ENCODE data around the gene EPG5.
"Not testable (repeated sequence)": the region's sequence is repeated elsewhere in the genome, so short reads cannot be mapped to it uniquely, and the experiment has no call there.

Gene EPG5

DNA sequence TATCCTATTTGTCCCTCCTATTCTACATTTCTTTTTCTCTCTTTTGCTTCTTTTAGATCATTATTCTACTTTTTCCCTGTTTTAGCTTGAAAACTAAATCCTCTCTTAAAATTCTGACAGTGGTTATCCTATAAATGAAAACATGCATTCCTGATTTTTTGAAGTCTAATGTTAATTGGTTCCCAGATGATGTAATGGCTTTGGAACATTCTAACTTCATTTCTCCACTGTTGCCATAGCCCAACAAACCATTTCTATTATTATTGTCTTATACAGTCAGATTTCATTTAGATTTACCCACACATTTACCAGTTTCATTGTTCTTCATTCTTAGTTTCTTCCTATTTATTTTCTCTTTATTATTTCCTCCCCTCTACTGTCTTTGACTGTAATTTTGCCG is 105.2 kb downstream of the EPG5 start:
- DNase-seq: no peak

DNA sequence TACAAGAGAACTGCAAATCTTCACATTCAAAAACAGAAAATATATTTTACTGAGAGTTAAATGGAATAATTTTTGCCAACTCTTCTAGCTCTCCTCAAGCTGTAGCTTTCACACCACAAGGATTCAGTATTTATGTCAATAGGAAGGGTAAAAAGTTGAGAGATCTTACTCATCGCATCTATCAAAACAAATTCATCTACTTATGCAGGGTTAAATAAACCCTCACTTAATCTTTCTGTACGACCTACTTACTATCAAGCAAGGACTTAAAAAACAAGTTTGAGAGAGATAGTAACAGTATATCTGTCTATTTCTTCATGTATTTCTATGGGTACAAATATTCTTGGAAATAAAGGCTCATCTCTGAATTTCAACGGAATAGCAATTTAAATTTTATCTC is 106.2 kb downstream of the EPG5 start:
- DNase-seq: no peak

DNA sequence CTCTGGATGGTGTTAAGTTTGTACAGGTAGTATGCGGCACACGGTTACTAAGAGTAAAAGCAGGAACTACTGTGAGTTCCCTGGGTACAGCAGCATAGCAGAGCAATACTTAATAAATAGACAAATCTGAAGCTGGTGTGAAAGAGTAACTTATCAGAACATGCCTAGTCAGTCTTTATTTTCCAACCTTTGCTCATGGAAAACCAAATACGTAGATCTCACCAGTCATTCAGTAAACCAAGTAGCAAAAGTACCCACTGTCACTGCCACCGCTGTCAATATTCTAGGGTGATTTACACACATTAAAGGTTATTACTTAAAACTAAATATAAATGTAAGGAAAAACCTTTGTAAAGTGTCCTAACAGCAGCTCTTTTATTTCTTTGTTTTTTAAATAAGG is 106.6 kb downstream of the EPG5 start:
- no peak for DNase-seq

DNA sequence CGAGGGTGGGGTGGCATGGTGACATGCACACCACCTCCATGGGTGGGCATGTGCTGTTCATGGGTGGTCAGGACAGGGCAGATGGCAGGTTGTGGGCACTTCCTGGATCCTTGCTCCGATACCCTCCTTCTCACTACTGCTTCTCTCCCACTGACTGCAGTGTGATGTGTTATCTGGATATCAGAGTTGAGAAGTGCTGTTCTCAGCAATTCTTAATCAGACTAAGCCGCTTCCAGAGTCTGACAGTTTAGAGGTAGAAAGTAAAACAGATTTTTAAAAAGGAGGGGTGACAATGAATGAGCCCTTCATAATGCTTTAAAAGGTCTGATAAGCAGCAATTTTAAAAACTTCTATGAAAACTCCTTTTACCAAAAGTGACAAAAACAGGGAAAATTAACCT is 107.8 kb downstream of the EPG5 start:
- no peak for DNase-seq

DNA sequence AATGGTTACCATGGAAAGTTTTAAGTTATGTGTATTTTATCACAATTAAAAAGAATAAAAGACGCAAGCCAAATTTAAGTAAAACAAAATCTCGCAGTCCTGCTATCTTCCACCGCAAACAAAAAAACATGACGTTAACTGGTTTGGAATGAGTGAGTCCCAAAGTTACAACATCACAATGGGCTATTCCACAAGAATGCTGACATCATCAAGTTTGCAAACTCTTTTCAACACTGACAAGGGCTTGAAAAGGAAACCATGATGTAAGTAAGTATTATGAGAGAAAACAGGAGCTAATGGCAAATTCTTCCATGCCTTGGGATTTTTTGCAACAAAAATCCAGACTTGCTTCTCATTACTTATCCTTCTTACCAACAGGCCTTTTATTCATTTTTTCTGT is 110.6 kb downstream of the EPG5 start:
- DNase-seq: no peak

DNA sequence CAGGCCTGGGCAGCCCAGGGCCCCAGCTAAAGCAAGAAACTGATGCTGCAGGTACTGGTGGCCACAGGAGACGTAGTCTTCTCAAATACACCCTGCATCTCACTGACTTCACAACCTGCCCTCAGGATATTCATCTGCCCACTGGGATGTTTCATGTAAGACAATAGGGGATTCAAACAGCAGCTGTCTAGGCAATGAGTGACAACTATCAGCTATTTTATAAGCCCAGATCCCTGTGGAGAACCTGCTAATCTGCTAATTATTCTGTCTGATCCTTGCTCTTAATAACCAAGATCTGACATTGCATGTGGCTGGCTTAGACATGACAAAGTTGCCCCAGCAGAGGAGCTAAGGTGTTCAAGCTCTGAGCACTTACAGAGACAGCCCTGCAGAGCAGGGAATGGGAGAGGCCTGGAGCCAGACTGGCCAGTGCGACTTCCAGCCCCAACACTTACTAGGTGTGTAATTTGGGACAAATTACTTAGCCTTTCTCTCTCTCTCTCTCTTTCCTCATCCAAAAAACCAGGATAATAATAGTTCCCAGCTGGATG is 113.0 kb downstream of the EPG5 start:
- no peak for DNase-seq

DNA sequence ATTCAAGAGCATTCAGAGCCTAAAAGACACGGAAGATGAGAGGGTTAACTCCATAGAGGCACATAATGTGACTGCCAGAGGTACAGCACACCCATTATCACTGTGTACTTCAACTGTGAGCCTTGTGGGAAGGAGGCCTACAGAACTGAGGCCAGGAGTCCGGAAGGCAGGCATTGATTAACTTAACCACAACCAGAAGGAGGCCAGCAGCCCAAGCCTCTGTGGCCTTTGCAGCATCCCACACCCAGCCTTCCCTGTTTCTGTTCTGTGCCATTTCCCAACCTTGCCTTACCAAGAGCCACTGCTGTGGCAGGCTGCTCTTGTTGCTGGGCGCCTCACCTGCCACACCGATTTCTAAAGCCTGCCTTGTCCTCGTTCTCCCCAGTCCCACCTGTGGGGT is 114.5 kb downstream of the EPG5 start:
- DNase-seq: no peak

DNA sequence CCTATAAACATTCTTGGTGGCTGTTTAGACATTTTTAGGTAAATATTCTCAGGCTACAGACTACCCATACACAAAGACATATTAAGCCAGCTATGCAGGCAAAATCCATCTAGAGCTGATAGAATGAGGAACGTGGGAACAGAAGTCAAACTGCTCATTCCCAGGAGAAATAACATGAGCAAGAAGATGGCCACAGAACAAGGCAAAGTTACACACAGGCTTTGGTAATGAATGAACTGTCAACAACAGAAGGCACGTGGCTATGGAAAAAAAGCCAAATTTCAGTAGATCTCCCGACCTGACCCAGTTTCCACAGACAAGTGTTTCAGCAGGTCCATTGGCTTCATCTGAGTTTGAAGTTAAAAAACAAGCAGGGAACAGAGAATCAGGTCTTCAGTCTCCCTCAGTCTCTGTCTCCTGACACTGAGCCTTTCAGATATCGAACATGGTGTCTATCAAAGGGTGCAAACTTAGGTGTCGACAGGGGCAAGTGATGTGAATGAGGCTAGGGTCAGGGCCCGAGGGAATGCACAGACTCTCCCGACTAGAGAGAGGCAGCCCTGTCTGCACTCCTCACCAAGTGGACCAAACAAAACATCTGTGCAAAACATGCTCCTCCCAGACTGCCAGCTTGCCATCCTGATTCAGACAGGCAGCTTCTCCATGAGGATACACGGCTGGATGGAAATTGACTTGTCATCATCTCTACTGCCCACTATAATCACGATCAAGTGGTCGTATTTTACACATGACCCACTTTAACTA is 115.8 kb downstream of the EPG5 start:
- DNase-seq: no peak

DNA sequence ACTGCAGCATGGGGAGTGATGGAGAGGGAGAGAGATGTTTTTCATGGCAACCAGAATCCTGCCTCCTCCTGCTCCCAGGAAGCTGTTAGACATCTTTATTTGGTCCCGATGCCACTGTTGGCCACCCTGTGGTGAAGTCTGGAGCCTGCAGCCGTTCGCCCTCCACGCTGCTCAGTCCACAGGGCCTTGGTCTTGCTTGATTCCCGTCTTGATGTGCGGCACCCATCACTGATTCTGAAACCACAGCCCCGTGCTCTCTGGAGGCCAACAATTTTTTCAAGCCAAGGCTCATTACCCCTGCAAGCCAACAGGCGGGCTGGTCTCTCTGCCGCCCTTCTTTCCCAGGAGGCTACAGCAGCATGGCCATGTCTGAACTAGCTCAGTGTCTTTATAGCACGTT is 117.1 kb downstream of the EPG5 start:
- no peak for DNase-seq

DNA sequence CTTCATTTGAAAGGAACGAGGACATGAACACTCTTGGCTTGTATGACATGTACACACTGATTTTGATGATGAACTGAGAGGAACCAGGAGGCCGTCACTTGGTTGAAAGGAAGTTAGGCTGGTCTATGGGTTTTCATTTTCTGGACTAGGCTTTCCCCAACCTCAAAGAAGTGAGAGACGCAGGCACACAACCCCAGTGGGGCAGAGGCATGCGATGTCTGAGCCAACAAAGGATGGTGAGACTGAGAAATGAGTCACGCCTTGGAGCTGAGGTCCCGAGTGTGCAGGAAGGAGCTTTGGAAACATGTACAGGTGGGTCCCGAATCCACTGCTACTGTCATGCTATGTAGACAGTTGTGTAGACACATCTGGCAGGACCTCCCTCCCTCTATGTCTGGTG is 117.6 kb downstream of the EPG5 start:
- DNase-seq: no peak

DNA sequence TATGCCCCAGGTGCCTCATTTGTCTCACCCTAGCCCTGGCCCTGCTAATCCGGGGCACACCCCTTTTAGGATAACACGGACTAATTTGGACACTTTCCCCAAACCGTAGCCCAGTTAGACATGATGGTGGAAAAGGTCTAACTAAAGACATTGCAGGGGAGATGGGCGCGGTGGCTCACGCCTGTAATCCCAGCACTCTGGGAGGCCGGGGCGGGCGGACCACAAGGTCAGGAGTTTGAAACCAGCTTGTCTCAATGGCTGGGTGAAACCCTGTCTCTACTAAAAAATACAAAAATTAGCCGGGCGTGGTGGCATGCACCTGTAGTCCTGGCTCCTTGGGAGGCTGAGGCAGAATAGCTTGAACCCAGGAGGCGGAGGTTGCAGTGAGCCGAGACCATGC is 118.5 kb downstream of the EPG5 start:
- DNase-seq: not testable (repeated sequence)

DNA sequence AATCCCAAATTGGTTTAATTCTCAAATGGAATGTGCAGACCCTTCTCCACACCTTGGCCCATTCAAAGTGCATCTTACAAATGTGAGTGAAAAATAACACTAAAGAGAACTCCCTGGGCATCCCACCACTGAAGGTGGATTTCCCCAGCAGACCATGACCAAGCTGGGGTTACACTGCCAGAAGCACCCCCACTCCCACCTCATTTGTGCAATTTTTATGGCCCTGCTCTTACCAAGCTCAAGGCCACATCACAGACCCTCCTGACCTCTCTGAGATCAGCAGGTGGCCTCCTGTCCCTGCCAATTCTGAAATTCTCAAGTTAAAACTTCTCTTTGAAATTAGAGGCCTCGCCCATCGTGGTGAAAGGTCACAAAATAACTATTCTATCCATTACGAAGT is 120.0 kb downstream of the EPG5 start:
- DNase-seq: no peak

DNA sequence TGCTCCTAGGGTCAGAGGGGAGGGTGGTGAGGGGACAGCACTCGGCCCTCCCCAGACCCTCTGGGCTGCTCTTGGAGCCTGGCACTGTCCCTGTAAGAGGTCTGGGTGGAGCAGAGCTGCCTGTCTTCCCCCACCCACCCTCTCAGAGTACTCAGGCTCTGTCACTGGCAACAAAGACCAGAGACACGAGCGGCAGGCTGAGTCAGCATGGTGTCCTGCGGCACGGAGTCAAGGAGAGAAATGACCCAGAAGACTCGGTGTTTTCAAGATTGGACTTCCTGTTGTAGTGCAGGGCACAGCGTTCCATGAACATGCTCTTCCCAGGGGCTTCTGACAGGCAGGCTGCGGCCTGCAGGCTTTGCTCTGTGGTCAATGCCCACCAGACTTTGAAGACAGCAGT is 121.7 kb downstream of the EPG5 start:
- DNase-seq: no peak

DNA sequence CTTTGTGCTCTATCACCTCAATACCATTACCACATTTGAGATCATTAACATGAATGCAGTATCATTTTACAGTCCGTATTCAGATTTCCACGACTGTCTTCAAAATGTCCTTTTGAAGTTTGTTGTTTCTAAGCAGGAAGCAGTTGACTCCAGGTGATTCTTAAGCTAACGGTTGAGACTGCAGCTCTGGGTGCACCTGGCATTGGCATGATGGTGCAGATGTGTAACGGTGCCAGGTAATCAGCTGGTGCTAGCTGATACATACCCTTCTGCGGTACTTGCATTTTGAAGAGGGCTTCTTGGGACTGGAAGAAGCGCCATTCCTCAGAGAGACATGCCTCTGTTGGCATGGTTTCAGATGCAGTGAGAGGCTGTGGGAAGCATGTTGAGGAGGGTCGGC is 122.2 kb downstream of the EPG5 start:
- no peak for DNase-seq

DNA sequence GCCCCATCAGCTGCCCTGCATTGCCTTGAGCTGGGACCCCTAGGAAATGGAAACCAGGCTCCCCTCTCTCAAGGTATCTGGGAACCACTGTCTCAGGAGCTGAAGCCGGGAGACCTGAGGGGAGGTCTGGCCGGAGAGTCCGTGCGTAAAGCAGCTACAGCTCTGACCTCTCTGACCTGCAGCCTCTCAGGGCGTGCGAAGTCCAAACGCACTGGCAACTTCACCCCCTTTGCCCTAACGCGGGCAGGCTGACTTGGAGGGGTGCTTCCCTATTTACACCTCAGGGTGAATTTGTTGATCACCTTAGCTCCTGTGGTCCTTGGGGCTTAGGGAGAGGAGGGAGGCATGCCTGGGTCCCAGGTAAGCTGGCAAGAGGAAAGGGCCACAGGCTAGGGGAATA is 124.1 kb downstream of the EPG5 start:
- no peak for DNase-seq

DNA sequence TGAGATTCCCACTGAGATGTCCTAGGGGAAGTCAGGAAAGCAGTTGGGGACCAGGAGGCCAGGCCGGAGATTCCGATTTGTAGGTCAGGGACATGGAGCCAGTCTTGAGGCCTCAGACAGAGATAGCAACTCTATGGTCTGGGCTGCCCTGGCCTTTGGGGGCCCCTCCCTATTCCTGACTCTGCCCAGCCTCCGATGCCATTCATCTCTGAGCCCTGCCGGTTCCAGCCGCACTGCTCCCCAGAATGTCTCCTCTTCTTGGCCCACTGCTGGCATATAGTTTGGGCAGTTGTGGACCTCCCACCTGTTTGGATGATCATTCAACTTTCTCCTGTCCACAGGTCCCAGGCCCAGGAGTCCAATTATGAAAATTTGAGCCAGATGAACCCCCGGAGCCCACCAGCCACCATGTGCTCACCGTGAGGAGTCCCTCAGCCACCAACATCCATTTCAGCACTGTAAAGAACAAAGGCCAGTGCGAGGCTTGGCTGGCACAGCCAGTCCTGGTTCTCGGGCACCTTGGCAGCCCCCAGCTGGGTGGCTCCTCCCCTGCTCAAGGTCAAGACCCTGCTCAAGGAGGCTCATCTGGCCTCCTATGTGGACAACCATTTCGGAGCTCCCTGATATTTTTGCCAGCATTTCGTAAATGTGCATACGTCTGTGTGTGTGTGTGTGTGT is 125.2 kb downstream of the EPG5 start:
- no peak for DNase-seq

DNA sequence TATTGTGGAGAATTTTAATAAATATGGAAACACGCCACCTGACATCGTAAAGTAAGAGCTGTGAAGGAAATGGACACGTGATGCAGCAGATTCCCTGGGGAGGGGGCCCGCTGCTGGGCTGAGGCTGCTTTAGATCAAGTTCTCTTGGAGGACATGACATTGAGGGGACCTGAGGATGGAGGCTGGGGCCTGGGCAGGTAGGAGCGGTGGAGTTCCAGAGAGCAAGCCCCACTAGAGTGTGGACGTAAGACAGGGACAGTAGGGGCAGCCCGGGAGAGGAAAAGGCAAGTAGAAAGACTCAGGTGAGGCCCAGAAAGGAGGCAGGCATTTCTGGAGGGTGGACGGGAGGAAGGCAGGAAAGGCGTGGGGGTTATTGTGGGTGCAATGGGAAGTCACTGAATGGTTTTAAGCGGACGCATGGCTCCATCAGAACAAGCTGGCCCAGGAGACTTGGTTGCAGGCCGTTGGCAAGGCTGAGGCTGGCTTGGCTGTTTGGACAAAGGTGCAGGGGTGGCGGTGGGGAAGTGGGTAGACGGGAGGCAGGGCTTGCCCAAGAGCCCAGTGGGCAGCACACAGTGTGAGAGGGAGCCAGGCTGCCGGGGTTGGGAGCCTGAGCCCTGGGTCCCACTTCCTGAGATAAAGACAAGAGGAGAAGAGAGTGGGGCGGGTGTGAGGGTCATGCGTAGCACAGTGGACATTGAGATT is 125.9 kb downstream of the EPG5 start:
- DNase-seq: no peak

DNA sequence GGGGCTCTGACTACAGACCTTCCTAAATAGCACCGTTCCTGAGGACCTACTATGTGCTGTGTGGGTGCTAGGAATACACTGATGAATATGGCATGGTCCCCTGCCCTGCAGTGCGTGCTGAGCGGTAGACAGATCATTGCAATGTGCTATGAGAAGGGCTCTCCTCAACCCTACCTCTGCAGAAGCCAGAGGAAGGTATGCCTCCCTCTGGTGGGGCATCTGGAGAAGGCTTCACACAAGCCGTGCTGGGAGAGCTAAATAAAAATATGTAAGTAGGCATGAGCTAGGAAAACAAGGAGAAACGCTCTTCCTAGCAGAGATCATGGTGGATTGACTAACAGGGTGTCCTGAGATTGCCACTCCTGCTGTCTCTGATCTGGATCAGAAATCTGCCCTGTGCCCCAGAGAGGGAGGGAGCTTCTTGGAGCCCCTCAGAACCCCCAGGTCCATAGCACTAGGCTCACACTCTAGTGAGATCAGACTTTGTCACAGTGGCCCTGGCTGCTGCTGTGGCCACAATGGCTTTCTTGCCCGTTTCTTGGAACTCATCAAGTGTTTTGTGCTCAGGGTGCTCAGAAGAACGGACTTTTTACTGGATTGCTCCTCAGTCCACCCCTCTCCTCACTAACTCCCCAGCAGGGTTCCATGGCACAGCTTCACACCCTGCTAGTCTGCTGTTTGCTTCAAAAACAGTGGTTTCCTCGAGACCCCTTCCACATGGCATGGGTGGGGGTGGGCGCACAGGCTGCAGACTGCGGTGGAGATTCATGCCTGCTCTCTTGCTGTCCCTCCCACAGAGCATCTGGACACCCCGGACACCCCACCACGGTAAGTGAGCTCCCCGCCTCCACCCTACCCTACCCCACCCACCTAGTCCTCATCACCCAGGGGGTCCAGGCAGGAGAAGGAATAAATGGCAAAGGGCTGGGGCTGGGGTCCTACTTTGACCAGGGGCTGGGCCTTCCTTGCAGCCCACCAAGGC is 127.4 kb downstream of the EPG5 start:
- peak; percentile 20 for DNase-seq

DNA sequence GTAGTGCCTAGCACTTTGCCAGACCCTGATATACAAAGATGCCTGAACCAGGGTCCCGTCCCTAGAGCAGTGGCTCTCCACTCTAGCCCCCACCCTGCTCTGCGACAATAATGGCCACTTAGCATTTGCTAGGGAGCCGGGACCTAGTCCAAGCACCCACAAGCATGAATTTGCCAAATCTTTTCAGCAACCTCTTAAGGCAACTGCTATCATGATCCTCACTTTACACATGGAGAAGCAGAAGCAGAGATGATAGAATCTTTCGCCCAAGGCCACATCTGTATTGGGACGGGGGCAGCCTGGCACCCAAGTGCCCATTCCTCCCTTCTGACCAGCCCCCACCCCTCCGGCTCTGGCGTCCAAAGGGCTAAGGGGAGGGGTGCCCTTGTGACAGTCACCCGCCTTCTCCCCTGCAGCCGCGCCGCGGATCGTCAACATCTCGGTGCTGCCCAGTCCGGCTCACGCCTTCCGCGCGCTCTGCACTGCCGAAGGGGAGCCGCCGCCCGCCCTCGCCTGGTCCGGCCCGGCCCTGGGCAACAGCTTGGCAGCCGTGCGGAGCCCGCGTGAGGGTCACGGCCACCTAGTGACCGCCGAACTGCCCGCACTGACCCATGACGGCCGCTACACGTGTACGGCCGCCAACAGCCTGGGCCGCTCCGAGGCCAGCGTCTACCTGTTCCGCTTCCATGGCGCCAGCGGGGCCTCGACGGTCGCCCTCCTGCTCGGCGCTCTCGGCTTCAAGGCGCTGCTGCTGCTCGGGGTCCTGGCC is 128.6 kb downstream of the EPG5 start:
- no peak for DNase-seq

DNA sequence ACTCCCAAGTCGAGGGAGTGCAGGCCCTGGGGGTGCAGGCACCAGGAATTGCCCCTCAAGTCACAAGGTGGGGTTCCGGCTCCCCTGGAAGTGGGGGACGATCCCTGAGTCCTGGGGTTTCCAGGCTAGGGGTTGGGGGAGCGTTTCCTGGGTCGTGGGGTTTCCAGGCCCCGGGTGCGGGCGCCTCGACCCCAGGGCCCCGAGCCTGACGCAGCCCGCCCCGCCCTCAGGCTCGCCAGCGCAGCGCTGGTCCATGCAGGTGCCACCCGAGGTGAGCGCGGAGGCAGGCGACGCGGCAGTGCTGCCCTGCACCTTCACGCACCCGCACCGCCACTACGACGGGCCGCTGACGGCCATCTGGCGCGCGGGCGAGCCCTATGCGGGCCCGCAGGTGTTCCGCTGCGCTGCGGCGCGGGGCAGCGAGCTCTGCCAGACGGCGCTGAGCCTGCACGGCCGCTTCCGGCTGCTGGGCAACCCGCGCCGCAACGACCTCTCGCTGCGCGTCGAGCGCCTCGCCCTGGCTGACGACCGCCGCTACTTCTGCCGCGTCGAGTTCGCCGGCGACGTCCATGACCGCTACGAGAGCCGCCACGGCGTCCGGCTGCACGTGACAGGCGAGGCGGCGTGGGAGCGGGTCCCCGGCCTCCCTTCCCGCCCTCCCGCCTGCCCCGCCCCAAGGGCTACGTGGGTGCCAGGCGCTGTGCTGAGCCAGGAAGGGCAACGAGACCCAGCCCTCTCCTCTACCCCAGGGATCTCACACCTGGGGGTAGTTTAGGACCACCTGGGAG is 129.7 kb downstream of the EPG5 start:
- no peak for DNase-seq

All from GF-D8 (cell line).